Lower leg skin (tissue), 3 donors: ENCODE results near the gene PIAS4.

Experiments used
- POLR2A ChIP-seq, 2 donors: fragments of 450-650 bp; IDR thresholded peaks; one replicate each; pipeline ENCODE4 v1.6.1; 2016 to 2017; ENCODE audit warnings: antibody characterized with exemption in 2 of 2, mild to moderate bottlenecking in 1 of 2, moderate library complexity in 1 of 2
- TF ChIP-seq, protein P1 (sequence below), 3 donors: fragments of 450-650 bp; IDR thresholded peaks; one replicate each; pipeline ENCODE4 v1.5.1; 2016; ENCODE audit warnings: antibody characterized with exemption in 3 of 3, mild to moderate bottlenecking in 3 of 3, moderate library complexity in 2 of 3

DNA sequence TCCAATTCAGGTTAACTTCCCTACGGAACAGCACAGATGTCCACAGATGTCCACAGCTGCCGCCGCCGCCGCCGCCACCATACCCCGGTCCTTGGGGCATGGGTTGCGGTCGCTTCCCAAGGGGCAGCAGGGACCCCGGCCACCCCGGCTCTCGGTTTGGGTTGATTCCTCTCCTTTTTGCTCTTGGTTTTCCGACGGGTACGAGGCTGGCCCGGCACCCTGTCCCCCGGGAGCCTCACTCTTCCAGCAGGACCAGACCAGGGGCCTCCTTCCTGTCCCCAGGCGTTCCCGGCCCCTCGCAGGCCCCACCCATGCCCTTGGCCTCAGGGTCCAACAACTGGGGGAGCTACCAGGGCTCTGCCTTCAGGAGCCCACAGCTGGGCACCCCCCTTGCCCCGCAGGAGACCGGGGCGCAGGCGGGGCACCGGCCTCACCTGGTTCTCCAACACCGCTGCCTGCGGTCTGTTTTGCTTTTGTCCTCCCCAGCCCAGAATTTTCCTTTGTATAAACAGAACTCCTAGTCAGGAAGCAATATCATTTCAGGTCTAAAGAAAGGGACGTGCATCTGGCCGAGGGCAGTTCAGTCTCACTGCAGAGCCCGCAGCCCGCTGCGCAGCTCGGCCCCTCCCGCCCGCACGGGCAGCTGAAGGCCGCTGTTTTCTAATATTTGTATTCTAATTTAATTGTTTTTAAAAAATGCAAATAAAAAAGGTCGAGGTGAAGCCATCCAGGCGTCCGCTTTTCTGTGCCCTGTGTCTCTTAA lies 31.3 kb downstream of the PIAS4 start:
- TF ChIP-seq, protein P1, sequence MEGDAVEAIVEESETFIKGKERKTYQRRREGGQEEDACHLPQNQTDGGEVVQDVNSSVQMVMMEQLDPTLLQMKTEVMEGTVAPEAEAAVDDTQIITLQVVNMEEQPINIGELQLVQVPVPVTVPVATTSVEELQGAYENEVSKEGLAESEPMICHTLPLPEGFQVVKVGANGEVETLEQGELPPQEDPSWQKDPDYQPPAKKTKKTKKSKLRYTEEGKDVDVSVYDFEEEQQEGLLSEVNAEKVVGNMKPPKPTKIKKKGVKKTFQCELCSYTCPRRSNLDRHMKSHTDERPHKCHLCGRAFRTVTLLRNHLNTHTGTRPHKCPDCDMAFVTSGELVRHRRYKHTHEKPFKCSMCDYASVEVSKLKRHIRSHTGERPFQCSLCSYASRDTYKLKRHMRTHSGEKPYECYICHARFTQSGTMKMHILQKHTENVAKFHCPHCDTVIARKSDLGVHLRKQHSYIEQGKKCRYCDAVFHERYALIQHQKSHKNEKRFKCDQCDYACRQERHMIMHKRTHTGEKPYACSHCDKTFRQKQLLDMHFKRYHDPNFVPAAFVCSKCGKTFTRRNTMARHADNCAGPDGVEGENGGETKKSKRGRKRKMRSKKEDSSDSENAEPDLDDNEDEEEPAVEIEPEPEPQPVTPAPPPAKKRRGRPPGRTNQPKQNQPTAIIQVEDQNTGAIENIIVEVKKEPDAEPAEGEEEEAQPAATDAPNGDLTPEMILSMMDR (IDR thresholded peaks at IDR 0.05), result no peak
- TF ChIP-seq POLR2A (IDR thresholded peaks at IDR 0.05), result no peak
